Measurements from ENCODE around the gene PPP1R37. TPM values are rescaled to one million over a fixed set of nuclear protein-coding genes. Genes with fewer than 3 reads are reported as not detected.

Gene PPP1R37
- total RNA-seq, 1 donor from 2014 or later: 16.2 TPM

DNA sequence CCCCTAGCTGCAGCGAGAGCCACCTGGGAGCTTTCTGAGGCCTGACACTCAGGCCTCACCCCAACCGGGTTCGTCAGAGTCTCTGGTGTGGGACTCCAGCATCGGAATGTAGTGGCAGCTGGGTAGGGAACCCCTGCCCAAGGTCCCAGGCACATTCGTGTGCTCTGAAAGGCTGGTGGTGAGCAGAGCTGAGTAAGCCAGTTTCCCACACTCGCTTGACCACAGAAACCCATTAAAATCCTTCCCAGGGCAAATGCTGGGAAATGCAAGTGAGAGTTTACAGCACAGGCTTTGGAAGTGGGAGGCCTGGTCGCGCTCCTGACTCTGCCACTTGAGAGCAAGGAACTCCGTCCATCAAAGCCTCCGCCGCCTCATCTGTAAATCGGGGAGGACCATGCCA is 80.8 kb downstream of the PPP1R37 start:
- no peak overlapping the region for H3K27ac ChIP-seq (ENCODE audit: low read depth, low read length)
- no peaks in the 10 kb centered on the region for H3K36me3 ChIP-seq (ENCODE audit: control insufficient read depth in 3 of 3, insufficient read depth in 3 of 3, low read length in 3 of 3)
- no peak overlapping the region for H3K4me3 ChIP-seq (ENCODE audit: low read length in 3 of 3)
- no peaks in the 10 kb centered on the region for H3K27me3 ChIP-seq (ENCODE audit: control insufficient read depth in 3 of 3, insufficient read depth in 3 of 3, low read length in 3 of 3)
- H3K4me1 ChIP-seq (ENCODE audit: control insufficient read depth in 3 of 3, insufficient read depth in 3 of 3, low read length in 3 of 3): peaks cover 6 to 18% (median 10%) of the 10 kb centered on the region in 3 donors
- H3K9me3 ChIP-seq (ENCODE audit: control insufficient read depth in 3 of 3, low read length in 3 of 3): no peaks in the 10 kb centered on the region
- no peak overlapping the region for H3K9ac ChIP-seq (ENCODE audit: low read depth in 1 of 3, low read length in 3 of 3)

DNA sequence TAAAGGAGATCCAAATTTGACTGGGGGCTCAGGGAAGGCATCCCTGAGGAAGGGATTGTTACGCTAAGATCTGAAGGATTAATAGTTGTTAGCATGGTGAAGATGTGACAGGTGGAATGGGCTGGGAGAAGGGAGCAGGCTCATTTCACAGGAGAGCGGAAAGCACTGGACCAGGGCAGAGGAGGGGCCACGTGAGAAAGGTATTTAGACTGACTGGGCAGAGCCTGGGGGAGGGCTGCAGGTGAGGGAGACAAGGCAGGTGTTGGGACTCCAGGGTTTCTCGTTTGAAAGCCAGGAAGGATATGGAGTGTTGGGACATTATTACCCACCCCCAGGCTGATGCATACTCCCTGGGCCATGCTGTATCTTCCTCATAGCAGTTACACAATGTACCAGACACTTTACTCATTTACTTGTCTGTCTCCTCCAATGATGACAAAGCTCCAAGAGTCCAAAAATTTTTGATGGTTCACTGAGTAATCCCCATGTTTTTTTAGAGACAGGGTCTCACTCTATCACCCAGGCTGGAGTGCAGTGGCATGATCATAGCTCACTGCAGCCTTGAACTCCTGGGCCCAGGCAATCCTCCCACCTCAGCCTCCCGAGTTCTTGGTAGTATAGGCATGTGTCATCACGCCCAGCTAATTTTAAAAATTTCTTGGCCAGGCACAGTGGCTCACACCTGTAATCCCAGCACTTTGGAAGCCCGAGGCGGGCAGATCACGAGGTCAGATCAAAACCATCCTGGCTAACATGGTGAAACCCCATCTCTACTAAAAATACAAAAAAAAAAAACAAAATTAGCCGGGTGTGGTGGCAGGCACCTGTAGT is 82.8 kb downstream of the PPP1R37 start:
- Histone ChIP-seq H3K4me3 (ENCODE audit: low read length in 3 of 3) (no peak overlapping the region), H3K27me3 (ENCODE audit: control insufficient read depth in 3 of 3, insufficient read depth in 3 of 3, low read length in 3 of 3) (no peaks in the 10 kb centered on the region), H3K4me1 (ENCODE audit: control insufficient read depth in 3 of 3, insufficient read depth in 3 of 3, low read length in 3 of 3) (peaks cover 16 to 34% (median 25%) of the 10 kb centered on the region in 3 donors), H3K9me3 (ENCODE audit: control insufficient read depth in 3 of 3, low read length in 3 of 3) (no peaks in the 10 kb centered on the region), H3K27ac (ENCODE audit: low read depth, low read length) (no peak overlapping the region), H3K9ac (ENCODE audit: low read depth in 1 of 3, low read length in 3 of 3) (no peak overlapping the region), H3K36me3 (ENCODE audit: control insufficient read depth in 3 of 3, insufficient read depth in 3 of 3, low read length in 3 of 3) (no peaks in the 10 kb centered on the region)

DNA sequence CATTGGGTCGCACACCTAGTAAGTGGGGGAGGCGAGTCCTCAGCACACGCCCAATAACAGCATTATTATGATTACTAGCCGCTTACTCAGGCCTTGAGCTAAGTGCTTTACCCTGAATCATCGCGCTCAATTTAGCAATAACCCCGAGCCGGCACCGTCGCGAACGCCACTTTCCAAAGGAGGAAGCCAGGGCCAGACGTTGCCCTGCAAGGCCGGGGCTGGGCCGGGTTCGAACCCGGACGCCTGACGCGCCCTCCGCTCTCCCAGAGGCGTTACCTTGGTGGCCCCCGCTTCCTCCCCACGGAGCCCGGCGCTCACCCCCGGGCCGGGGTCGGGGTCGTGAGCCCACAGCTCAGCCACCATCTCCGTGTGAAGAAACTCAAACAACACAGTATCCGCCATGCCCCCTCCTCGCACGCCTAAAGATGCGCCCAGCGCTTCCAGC is 84.9 kb downstream of the PPP1R37 start, which contains the start of gene TRAPPC6A:
Gene TRAPPC6A (minus strand): TSS at position 421 of the 445 bp plus-strand sequence. CDS start 19 bp downstream, at position 402.
- H3K9me3 ChIP-seq (ENCODE audit: control insufficient read depth in 3 of 3, low read length in 3 of 3): no peaks in the 10 kb centered on the region
- peaks cover 21 to 38% (median 27%) of the 10 kb centered on the region in 3 donors for H3K4me1 ChIP-seq (ENCODE audit: control insufficient read depth in 3 of 3, insufficient read depth in 3 of 3, low read length in 3 of 3)
- peaks cover 0 to 5% (median 0%) of the 10 kb centered on the region in 3 donors for H3K36me3 ChIP-seq (ENCODE audit: control insufficient read depth in 3 of 3, insufficient read depth in 3 of 3, low read length in 3 of 3)
- H3K4me3 ChIP-seq (ENCODE audit: low read length in 3 of 3): peak within 1 kb of the TSS; percentile 95 to 98 (median 96)
- H3K9ac ChIP-seq (ENCODE audit: low read depth in 1 of 3, low read length in 3 of 3): peak within 1 kb of the TSS; percentile 87 to 94 (median 93)
- H3K27me3 ChIP-seq (ENCODE audit: control insufficient read depth in 3 of 3, insufficient read depth in 3 of 3, low read length in 3 of 3): no peaks in the 10 kb centered on the region
- peak within 1 kb of the TSS; percentile 98 for H3K27ac ChIP-seq (ENCODE audit: low read depth, low read length)

DNA sequence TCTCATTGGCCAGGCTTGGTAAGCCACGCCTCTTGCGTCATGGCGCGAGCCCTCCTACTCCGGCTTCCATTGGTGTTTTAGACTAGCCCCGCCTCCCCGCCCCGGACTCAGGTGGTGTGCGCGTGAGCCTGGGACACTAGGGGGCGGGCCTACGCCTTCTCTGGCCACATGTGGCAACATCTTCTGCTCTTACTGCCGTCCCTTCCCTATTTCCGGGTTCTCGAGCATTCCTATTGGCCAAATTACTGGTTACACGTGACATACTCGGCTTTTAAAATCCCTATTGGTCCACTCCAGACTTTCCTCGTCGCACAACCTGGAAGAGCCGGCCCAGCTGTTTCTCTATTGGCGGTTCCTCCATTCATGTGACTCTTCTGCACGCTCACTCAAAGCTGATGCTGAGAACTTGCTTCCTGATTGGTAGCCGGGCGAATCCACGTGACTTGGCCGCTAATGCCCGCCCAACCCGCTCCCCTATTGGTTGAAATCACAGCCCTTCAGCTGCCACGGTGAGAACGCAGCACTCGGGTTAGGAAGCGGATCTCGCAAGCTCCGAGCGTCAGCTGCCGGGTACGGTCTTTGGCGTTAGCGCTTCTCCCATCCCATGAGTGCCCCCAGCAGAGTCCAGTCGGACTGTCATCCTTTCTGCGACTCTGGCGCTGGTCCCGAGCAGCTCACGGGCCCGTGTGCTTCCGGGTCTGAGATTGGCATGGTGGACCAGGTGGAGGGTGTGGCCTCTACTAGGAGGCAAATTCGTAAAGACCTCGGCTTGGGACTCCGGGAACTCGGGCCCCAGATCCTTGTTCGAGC is 85.5 kb downstream of the PPP1R37 start, which contains the start of gene BLOC1S3:
Gene BLOC1S3 (plus strand): TSS at position 523 of the 810 bp plus-strand sequence. CDS start 513 bp downstream, outside the sequence.
- Histone ChIP-seq H3K36me3 (ENCODE audit: control insufficient read depth in 3 of 3, insufficient read depth in 3 of 3, low read length in 3 of 3) (peaks cover 0 to 5% (median 0%) of the 10 kb centered on the region in 3 donors), H3K4me3 (ENCODE audit: low read length in 3 of 3) (peak within 1 kb of the TSS; percentile 95 to 98 (median 96)), H3K9me3 (ENCODE audit: control insufficient read depth in 3 of 3, low read length in 3 of 3) (no peaks in the 10 kb centered on the region), H3K27ac (ENCODE audit: low read depth, low read length) (peak within 1 kb of the TSS; percentile 98), H3K4me1 (ENCODE audit: control insufficient read depth in 3 of 3, insufficient read depth in 3 of 3, low read length in 3 of 3) (peaks cover 21 to 38% (median 27%) of the 10 kb centered on the region in 3 donors), H3K27me3 (ENCODE audit: control insufficient read depth in 3 of 3, insufficient read depth in 3 of 3, low read length in 3 of 3) (no peaks in the 10 kb centered on the region), H3K9ac (ENCODE audit: low read depth in 1 of 3, low read length in 3 of 3) (peak within 1 kb of the TSS; percentile 87 to 94 (median 93))

DNA sequence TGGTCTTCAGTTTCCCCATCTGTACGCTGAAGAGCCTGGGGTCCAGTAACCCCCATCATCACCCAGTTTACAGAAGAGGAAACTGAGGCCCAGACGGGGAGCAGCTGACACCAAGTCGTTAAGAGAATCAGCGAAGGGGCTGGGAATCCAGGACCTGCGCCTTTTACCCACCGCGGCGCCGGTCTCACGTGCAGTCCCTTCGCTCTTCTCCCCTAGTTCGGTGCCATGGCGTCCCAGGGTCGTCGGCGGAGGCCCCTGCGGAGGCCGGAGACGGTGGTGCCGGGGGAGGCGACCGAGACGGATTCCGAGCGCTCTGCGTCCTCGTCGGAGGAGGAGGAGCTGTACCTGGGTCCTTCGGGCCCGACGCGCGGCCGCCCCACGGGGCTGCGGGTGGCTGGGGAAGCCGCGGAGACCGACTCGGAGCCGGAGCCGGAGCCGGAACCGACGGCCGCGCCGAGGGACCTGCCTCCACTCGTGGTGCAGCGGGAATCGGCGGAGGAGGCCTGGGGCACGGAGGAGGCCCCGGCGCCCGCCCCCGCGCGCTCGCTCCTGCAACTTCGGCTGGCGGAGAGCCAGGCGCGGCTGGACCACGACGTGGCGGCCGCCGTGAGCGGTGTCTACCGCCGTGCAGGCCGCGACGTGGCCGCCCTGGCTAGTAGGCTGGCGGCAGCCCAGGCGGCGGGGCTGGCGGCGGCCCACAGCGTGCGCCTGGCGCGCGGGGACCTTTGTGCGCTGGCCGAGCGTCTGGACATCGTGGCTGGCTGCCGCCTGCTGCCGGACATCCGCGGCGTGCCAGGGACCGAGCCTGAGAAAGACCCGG is 86.3 kb downstream of the PPP1R37 start:
- peak overlapping the region; percentile 79 to 93 (median 92) for H3K9ac ChIP-seq (ENCODE audit: low read depth in 1 of 3, low read length in 3 of 3)
- no peaks in the 10 kb centered on the region for H3K9me3 ChIP-seq (ENCODE audit: control insufficient read depth in 3 of 3, low read length in 3 of 3)
- peak overlapping the region; percentile 88 for H3K27ac ChIP-seq (ENCODE audit: low read depth, low read length)
- peaks cover 21 to 38% (median 27%) of the 10 kb centered on the region in 3 donors for H3K4me1 ChIP-seq (ENCODE audit: control insufficient read depth in 3 of 3, insufficient read depth in 3 of 3, low read length in 3 of 3)
- H3K36me3 ChIP-seq (ENCODE audit: control insufficient read depth in 3 of 3, insufficient read depth in 3 of 3, low read length in 3 of 3): peaks cover 0 to 5% (median 0%) of the 10 kb centered on the region in 3 donors
- H3K27me3 ChIP-seq (ENCODE audit: control insufficient read depth in 3 of 3, insufficient read depth in 3 of 3, low read length in 3 of 3): no peaks in the 10 kb centered on the region
- peak overlapping the region; percentile 95 to 98 (median 96) for H3K4me3 ChIP-seq (ENCODE audit: low read length in 3 of 3)

DNA sequence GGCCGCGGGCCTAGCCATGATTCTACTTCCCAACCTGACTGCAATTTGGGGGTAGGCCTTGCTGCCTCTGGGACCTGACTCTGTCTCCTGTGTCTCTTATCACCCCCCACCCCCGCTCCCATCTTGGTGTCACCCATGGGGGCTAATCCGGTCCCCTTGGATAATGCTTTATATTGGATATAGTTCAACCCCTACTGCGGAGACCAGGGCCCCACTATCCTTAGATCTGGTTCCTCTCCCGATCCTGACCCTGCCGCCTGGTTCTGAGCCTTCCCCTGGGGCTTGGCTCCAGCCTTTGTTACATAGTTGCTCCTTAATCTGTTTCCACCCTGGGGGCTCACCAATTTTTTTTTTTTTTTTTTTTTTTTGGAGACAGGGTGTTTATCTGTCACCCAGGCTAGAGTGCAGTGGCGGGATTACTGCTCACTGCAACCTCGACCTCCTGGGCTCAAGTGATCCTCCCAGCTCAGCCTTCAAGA is 87.0 kb downstream of the PPP1R37 start:
- Histone ChIP-seq H3K27me3 (ENCODE audit: control insufficient read depth in 3 of 3, insufficient read depth in 3 of 3, low read length in 3 of 3) (no peaks in the 10 kb centered on the region), H3K4me1 (ENCODE audit: control insufficient read depth in 3 of 3, insufficient read depth in 3 of 3, low read length in 3 of 3) (peaks cover 21 to 38% (median 27%) of the 10 kb centered on the region in 3 donors), H3K4me3 (ENCODE audit: low read length in 3 of 3) (peak overlapping the region; percentile 54 to 98 (median 95)), H3K9ac (ENCODE audit: low read depth in 1 of 3, low read length in 3 of 3) (peak overlapping the region in 2 of 3 donors; percentile 79 to 92), H3K9me3 (ENCODE audit: control insufficient read depth in 3 of 3, low read length in 3 of 3) (no peaks in the 10 kb centered on the region), H3K36me3 (ENCODE audit: control insufficient read depth in 3 of 3, insufficient read depth in 3 of 3, low read length in 3 of 3) (peaks cover 0 to 5% (median 0%) of the 10 kb centered on the region in 3 donors), H3K27ac (ENCODE audit: low read depth, low read length) (peak overlapping the region; percentile 88)

DNA sequence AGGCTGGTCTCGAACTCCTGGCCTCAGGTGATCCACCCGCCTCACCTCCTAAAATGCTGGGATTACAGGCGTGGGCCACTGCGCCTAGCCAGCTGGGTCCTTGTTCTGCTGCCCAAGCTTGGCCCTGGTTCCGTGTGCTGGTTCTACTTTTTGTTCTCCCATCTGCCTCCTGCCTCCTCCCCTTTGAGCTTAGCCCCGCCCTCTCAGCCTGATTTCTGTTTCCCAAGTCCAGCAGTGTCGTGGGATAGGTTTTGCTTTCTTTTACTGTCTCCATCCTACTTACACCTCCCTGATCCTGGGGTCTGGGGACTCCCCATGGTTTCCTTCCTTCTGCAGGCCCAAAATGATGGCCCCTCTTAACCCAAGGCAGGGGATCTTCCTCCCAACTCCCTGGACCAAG is 88.0 kb downstream of the PPP1R37 start:
- Histone ChIP-seq H3K9ac (ENCODE audit: low read depth in 1 of 3, low read length in 3 of 3) (peak overlapping the region in 1 of 3 donors; percentile 33), H3K9me3 (ENCODE audit: control insufficient read depth in 3 of 3, low read length in 3 of 3) (no peaks in the 10 kb centered on the region), H3K4me1 (ENCODE audit: control insufficient read depth in 3 of 3, insufficient read depth in 3 of 3, low read length in 3 of 3) (peaks cover 21 to 38% (median 27%) of the 10 kb centered on the region in 3 donors), H3K27me3 (ENCODE audit: control insufficient read depth in 3 of 3, insufficient read depth in 3 of 3, low read length in 3 of 3) (no peaks in the 10 kb centered on the region), H3K4me3 (ENCODE audit: low read length in 3 of 3) (no peak overlapping the region), H3K36me3 (ENCODE audit: control insufficient read depth in 3 of 3, insufficient read depth in 3 of 3, low read length in 3 of 3) (peaks cover 0 to 5% (median 0%) of the 10 kb centered on the region in 3 donors), H3K27ac (ENCODE audit: low read depth, low read length) (no peak overlapping the region)

DNA sequence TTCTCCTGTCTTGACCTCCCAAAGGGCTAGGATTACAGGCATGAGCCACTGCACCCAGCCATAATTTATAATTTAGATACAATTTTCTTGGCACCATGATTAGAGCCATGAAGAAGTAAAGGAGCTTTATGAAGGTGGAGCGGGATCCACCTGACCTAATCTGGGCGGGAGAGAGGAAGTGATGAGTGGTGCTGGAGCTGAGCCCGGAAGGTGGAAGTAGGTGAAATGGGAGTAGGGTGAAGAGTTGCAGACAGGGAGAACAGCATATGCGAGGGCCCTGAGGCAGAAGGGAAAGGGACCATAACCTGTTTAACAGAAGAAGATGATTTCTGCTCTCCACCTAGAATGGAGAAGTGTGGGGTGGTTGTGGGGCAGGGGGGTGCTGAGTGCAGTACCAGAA is 89.8 kb downstream of the PPP1R37 start:
- Histone ChIP-seq H3K27me3 (ENCODE audit: control insufficient read depth in 3 of 3, insufficient read depth in 3 of 3, low read length in 3 of 3) (no peaks in the 10 kb centered on the region), H3K4me3 (ENCODE audit: low read length in 3 of 3) (no peak overlapping the region), H3K27ac (ENCODE audit: low read depth, low read length) (no peak overlapping the region), H3K36me3 (ENCODE audit: control insufficient read depth in 3 of 3, insufficient read depth in 3 of 3, low read length in 3 of 3) (peaks cover 0 to 5% (median 0%) of the 10 kb centered on the region in 3 donors), H3K9me3 (ENCODE audit: control insufficient read depth in 3 of 3, low read length in 3 of 3) (no peaks in the 10 kb centered on the region), H3K4me1 (ENCODE audit: control insufficient read depth in 3 of 3, insufficient read depth in 3 of 3, low read length in 3 of 3) (peaks cover 14 to 30% (median 19%) of the 10 kb centered on the region in 3 donors), H3K9ac (ENCODE audit: low read depth in 1 of 3, low read length in 3 of 3) (no peak overlapping the region)

DNA sequence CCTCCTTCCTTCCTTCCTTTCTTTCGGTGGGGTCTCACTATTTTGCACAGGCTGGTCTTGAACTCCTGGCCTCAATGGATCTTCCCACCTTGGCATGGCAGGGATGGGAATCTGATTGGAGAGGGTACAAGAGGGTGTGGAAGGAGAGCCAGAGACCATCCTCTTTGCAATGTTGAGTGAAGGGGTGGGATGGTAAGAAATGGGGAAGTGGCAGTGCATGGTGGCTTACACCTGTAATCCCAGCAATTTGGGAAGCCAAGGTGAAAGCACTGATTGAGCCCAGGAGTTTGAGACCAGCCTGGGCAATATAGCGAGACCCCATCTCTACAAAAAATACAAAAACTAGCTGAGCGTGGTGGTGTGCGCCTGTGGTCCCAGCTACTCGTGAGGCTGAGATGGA is 91.1 kb downstream of the PPP1R37 start:
- Histone ChIP-seq H3K4me3 (ENCODE audit: low read length in 3 of 3) (no peak overlapping the region), H3K4me1 (ENCODE audit: control insufficient read depth in 3 of 3, insufficient read depth in 3 of 3, low read length in 3 of 3) (peaks cover 13 to 22% (median 16%) of the 10 kb centered on the region in 3 donors), H3K27ac (ENCODE audit: low read depth, low read length) (no peak overlapping the region), H3K36me3 (ENCODE audit: control insufficient read depth in 3 of 3, insufficient read depth in 3 of 3, low read length in 3 of 3) (peaks cover 0 to 5% (median 0%) of the 10 kb centered on the region in 3 donors), H3K27me3 (ENCODE audit: control insufficient read depth in 3 of 3, insufficient read depth in 3 of 3, low read length in 3 of 3) (no peaks in the 10 kb centered on the region), H3K9me3 (ENCODE audit: control insufficient read depth in 3 of 3, low read length in 3 of 3) (no peaks in the 10 kb centered on the region), H3K9ac (ENCODE audit: low read depth in 1 of 3, low read length in 3 of 3) (no peak overlapping the region)

Measured in skeletal muscle tissue (tissue), 4 donors.